SK-N-SH (cell line): ENCODE results near the gene RAD51B. TPM values are rescaled to one million over a fixed set of nuclear protein-coding genes. Genes with fewer than 3 reads are reported as not detected.

Experiments used
- CTCF ChIA-PET: fragments of 300-600, 350-600 bp; formaldehyde crosslinking; extraction: SDS; loops from one replicate; lab custom pipeline; 2021; lab: Yijun Ruan, JAX
- POLR2A ChIA-PET: fragments of 350-600 bp; sonication (Branson Sonifier 250); formaldehyde crosslinking; extraction: SDS; loops from one replicate; lab custom pipeline; 2020; ENCODE audit warnings: antibody characterized with exemption, inconsistent platforms; lab: Yijun Ruan, JAX
- DNase-seq: peaks from one replicate; pipeline ENCODE4 v3.0.0; 2012
- H2AFZ ChIP-seq: fragments of 200-600 bp; sonication (generic); 2 replicates; pipeline ENCODE4 v1.8.1; 2016; ENCODE audit warnings: antibody characterized with exemption, mild to moderate bottlenecking, low read depth
- H3F3A ChIP-seq: fragments of 200-600 bp; sonication (generic); replicated peaks from 2 replicates; pipeline ENCODE3; 2016; ENCODE audit warnings: antibody characterized with exemption, mild to moderate bottlenecking; ENCODE audit not compliant: insufficient read depth
- H3K27ac ChIP-seq, 2 experiments: fragments of 200-500 bp in 1 of 2; fragments of 200-600 bp in 1 of 2; sonication (Bioruptor generic) in 1 of 2; sonication (generic), shearing (Covaris generic) in 1 of 2; 2 replicates each; pipeline versions ENCODE4 v1.5.1 to v1.6.1; 2014 to 2016; ENCODE audit warnings: low read depth in 2 of 2, inconsistent platforms in 1 of 2, low read length in 1 of 2, mild to moderate bottlenecking in 1 of 2, mixed read lengths in 1 of 2
- H3K27me3 ChIP-seq: fragments of 200-600 bp; sonication (generic), shearing (Covaris generic); 2 replicates; pipeline ENCODE4 v1.6.1; 2016; ENCODE audit warnings: mixed run types; ENCODE audit not compliant: insufficient read depth
- H3K36me3 ChIP-seq, 2 experiments: fragments of 200-500 bp in 1 of 2; fragments of 200-600 bp in 1 of 2; sonication (Bioruptor generic) in 1 of 2; sonication (generic) in 1 of 2; replicated peaks in 1 of 2; 2 replicates each; pipeline versions ENCODE3 to v1.5.1; 2014 to 2016; ENCODE audit warnings: low read length in 1 of 2, mild to moderate bottlenecking in 1 of 2; ENCODE audit not compliant: insufficient read depth in 2 of 2, control insufficient read depth in 1 of 2
- H3K4me1 ChIP-seq, 2 experiments: fragments of 200-500 bp in 1 of 2; fragments of 200-600 bp in 1 of 2; sonication (Bioruptor generic) in 1 of 2; sonication (generic), shearing (Covaris generic) in 1 of 2; 2 replicates each; pipeline versions ENCODE4 v1.5.1 to v1.6.1; 2014 to 2016; ENCODE audit warnings: low read depth in 1 of 2, low read length in 1 of 2, mixed run types in 1 of 2; ENCODE audit not compliant: insufficient read depth in 2 of 2, control insufficient read depth in 1 of 2
- H3K4me2 ChIP-seq: fragments of 200-600 bp; sonication (generic), shearing (Covaris generic); 2 replicates; pipeline ENCODE4 v1.6.1; 2017; ENCODE audit warnings: mixed run types
- H3K4me3 ChIP-seq, 2 experiments: fragments of 200-500 bp in 1 of 2; fragments of 200-600 bp in 1 of 2; sonication (Bioruptor generic) in 1 of 2; sonication (generic), shearing (Covaris generic) in 1 of 2; 2 replicates each; pipeline versions ENCODE4 v1.5.1 to v1.8.1; 2014 to 2016; ENCODE audit warnings: low read depth in 2 of 2, inconsistent platforms in 1 of 2, low read length in 1 of 2, mild to moderate bottlenecking in 1 of 2, mixed read lengths in 1 of 2, moderate library complexity in 1 of 2
- H3K79me2 ChIP-seq: fragments of 200-600 bp; sonication (generic); 2 replicates; pipeline ENCODE4 v1.8.1; 2017; ENCODE audit warnings: mild to moderate bottlenecking; ENCODE audit not compliant: insufficient read depth
- H3K9ac ChIP-seq: fragments of 200-600 bp; sonication (generic); 2 replicates; pipeline ENCODE4 v1.6.1; 2017; ENCODE audit warnings: mixed run types
- H3K9me2 ChIP-seq: fragments of 200-600 bp; sonication (generic); 2 replicates; pipeline ENCODE4 v1.6.1; 2017; ENCODE audit warnings: mixed run types
- H3K9me3 ChIP-seq: fragments of 200-600 bp; sonication (generic); 2 replicates; pipeline ENCODE4 v1.6.1; 2017; ENCODE audit warnings: mixed run types, mild to moderate bottlenecking, moderate library complexity
- H4K20me1 ChIP-seq: fragments of 200-600 bp; sonication (generic); 2 replicates; pipeline ENCODE4 v1.6.1; 2017; ENCODE audit warnings: mild to moderate bottlenecking, mixed run types; ENCODE audit not compliant: insufficient read depth
- CHD2 ChIP-seq: fragments of 150-350 bp; IDR thresholded peaks from 2 replicates; pipeline ENCODE4 v1.6.1; 2018; ENCODE audit warnings: low read length; ENCODE audit not compliant: partially characterized antibody
- EP300 ChIP-seq, 2 experiments: IDR thresholded peaks; 2 replicates each; pipeline versions ENCODE4 v1.4.0 to v1.6.1; 2012; ENCODE audit warnings: borderline replicate concordance in 1 of 2, low read depth in 1 of 2, low read length in 1 of 2
- FOSL2 ChIP-seq: IDR thresholded peaks from 2 replicates; pipeline ENCODE4 v1.4.0; 2012; ENCODE audit warnings: low read depth, mild to moderate bottlenecking, moderate library complexity, borderline replicate concordance
- FOXJ3 ChIP-seq: sonication (generic); formaldehyde crosslinking; IDR thresholded peaks from 2 replicates; pipeline ENCODE4 v1.5.1; 2020; ENCODE audit warnings: mild to moderate bottlenecking, missing genetic modification reagents
- GABPA ChIP-seq: IDR thresholded peaks from 2 replicates; pipeline ENCODE4 v1.4.0; 2012; ENCODE audit warnings: low read depth, mild to moderate bottlenecking
- JUND ChIP-seq: IDR thresholded peaks from 2 replicates; pipeline ENCODE4 v1.4.0; 2012
- POLR2AphosphoS5 ChIP-seq: IDR thresholded peaks from 2 replicates; pipeline ENCODE4 v1.6.1; 2012; ENCODE audit warnings: low read depth, low read length
- RFX5 ChIP-seq: IDR thresholded peaks from 2 replicates; pipeline ENCODE4 v1.6.1; 2012; ENCODE audit warnings: mild to moderate bottlenecking, improper control_type of control experiment, low read length
- RXRA ChIP-seq: IDR thresholded peaks from 2 replicates; pipeline ENCODE4 v1.4.0; 2012; ENCODE audit warnings: low read depth, mild to moderate bottlenecking, borderline replicate concordance
- SIN3A ChIP-seq: IDR thresholded peaks from 2 replicates; pipeline ENCODE4 v1.6.1; 2012; ENCODE audit warnings: low read depth, mild to moderate bottlenecking, low read length, moderate library complexity, borderline replicate concordance
- TAF1 ChIP-seq: IDR thresholded peaks from 2 replicates; pipeline ENCODE4 v1.6.1; 2012; ENCODE audit warnings: low read depth, mild to moderate bottlenecking, low read length, moderate library complexity, borderline replicate concordance
- TCF12 ChIP-seq: IDR thresholded peaks from 2 replicates; pipeline ENCODE4 v1.4.0; 2012
- TEAD4 ChIP-seq: IDR thresholded peaks from 2 replicates; pipeline ENCODE4 v1.4.0; 2012; ENCODE audit warnings: mild to moderate bottlenecking, borderline replicate concordance; ENCODE audit not compliant: insufficient read depth
- WGBS: methylation state at CpG from one replicate; pipeline ENCODE4 v1.1.6; 2017; ENCODE audit warnings: low lambda C conversion rate; 5-methylcytosine and 5-hydroxymethylcytosine counted together
- polyA plus RNA-seq, 3 experiments: library from polyadenylated mRNA; depleted of rRNA; stranded (reverse); fragments of >200 nt; gene quantifications; 2 replicates each; pipeline ENCODE4 v1.2.3, GENCODE V29; 2012
- TF ChIP-seq, protein P1 (sequence below): IDR thresholded peaks from 2 replicates; pipeline ENCODE4 v1.6.1; 2012; ENCODE audit warnings: mild to moderate bottlenecking, low read depth, low read length, moderate library complexity
- TF ChIP-seq, protein P2 (sequence below): IDR thresholded peaks from 2 replicates; pipeline ENCODE4 v1.4.0; 2012; ENCODE audit warnings: low read depth
- TF ChIP-seq, protein P3 (sequence below): IDR thresholded peaks from 2 replicates; pipeline ENCODE4; 2012
- TF ChIP-seq, protein P4 (sequence below): IDR thresholded peaks from 2 replicates; pipeline ENCODE4 v1.4.0; 2012; ENCODE audit warnings: low read depth, borderline replicate concordance

Gene RAD51B
- polyA plus RNA-seq, 1 of the 3 experiments (the other 2 are of a cell fraction) = 6.0 TPM

DNA sequence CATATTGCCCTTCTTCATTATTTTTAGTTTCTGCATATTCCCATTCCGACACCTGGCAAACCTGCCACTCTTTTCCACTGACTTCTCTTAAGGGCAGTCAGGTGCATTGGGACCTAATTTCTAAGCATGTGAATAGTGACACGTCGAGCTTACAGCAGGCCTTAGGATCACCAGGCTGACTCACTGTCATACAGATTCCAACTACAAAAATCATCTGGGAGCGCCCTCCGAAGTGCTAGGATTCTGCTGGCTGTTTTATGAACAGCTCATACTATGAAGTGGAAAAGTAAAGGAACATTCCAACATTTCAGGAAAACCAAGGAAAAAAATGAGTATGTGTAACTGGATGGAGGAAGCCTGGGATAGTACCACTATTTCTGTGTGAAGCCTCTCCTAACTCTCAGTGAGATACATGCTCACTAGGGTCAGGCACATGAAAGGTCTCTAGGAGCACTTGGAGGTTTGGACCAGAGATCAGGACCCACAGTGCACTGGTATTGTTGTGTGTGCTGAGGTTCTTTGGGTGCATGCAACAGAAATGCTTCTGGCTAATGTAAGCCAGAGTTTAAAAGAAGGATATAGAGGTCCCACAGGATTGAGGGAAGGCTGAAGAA, 715.9 kb downstream of the RAD51B start:
- DNase-seq = no peak
- POLR2A ChIA-PET = no interaction called here
- Histone ChIP-seq H3K36me3 (no peaks in the 10 kb centered on the region), H3K4me3 (no peak overlapping the region), H3K9me3 (peaks cover 15% of the 10 kb centered on the region), H4K20me1 (no peaks in the 10 kb centered on the region), H2AFZ (no peak overlapping the region; the same call in 1 of the 2 replicates), H3K9me2 (no peaks in the 10 kb centered on the region), H3K27me3 (no peaks in the 10 kb centered on the region), H3K27ac (peak overlapping the region in 1 of 2 experiments; percentile 62; a peak in 2 of 4 replicates), H3K79me2 (no peaks in the 10 kb centered on the region), H3F3A (peaks cover 8% of the 10 kb centered on the region), H3K9ac (0 out of 2 replicates have a peak overlapping the region, but pooled peaks have one; percentile 13), H3K4me2 (no peak overlapping the region; the same call in 1 of the 2 replicates)
- CTCF ChIA-PET = no interaction called here
- whole genome bisulfite sequencing = 55% methylated on average over 5 of the region's 5 CpGs
- TF ChIP-seq, protein P1, sequence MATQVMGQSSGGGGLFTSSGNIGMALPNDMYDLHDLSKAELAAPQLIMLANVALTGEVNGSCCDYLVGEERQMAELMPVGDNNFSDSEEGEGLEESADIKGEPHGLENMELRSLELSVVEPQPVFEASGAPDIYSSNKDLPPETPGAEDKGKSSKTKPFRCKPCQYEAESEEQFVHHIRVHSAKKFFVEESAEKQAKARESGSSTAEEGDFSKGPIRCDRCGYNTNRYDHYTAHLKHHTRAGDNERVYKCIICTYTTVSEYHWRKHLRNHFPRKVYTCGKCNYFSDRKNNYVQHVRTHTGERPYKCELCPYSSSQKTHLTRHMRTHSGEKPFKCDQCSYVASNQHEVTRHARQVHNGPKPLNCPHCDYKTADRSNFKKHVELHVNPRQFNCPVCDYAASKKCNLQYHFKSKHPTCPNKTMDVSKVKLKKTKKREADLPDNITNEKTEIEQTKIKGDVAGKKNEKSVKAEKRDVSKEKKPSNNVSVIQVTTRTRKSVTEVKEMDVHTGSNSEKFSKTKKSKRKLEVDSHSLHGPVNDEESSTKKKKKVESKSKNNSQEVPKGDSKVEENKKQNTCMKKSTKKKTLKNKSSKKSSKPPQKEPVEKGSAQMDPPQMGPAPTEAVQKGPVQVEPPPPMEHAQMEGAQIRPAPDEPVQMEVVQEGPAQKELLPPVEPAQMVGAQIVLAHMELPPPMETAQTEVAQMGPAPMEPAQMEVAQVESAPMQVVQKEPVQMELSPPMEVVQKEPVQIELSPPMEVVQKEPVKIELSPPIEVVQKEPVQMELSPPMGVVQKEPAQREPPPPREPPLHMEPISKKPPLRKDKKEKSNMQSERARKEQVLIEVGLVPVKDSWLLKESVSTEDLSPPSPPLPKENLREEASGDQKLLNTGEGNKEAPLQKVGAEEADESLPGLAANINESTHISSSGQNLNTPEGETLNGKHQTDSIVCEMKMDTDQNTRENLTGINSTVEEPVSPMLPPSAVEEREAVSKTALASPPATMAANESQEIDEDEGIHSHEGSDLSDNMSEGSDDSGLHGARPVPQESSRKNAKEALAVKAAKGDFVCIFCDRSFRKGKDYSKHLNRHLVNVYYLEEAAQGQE = 0 out of 2 replicates have a peak, but pooled peaks have one; percentile 29
- TF ChIP-seq RFX5 = no peak
- TF ChIP-seq, protein P2, sequence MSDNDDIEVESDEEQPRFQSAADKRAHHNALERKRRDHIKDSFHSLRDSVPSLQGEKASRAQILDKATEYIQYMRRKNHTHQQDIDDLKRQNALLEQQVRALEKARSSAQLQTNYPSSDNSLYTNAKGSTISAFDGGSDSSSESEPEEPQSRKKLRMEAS = peak; percentile 24; the same call in 1 of the 2 replicates
- TF ChIP-seq JUND = peak; percentile 52; the same call in 1 of the 2 replicates
- TF ChIP-seq TEAD4 = peak; percentile 38; the same call in 1 of the 2 replicates
- peak; percentile 81 for TF ChIP-seq FOSL2
- no peak for TF ChIP-seq POLR2AphosphoS5
- TF ChIP-seq RXRA = 0 out of 2 replicates have a peak, but pooled peaks have one; percentile 22
- peak; percentile 36; the same call in 1 of the 2 replicates for TF ChIP-seq TCF12
- TF ChIP-seq EP300 (IDR thresholded peaks at IDR 0.05; ENCODE audit: borderline replicate concordance in 1 of 2, low read depth in 1 of 2, low read length in 1 of 2) = peak in 1 of 2 experiments; percentile 20; a peak in 1 of 4 replicates
- TF ChIP-seq, all 33 proteins: peak for 8
- H3K4me1 ChIP-seq = peaks cover 2 to 7% of the 10 kb centered on the region in 2 experiments; a peak in 1 of 4 replicates

DNA sequence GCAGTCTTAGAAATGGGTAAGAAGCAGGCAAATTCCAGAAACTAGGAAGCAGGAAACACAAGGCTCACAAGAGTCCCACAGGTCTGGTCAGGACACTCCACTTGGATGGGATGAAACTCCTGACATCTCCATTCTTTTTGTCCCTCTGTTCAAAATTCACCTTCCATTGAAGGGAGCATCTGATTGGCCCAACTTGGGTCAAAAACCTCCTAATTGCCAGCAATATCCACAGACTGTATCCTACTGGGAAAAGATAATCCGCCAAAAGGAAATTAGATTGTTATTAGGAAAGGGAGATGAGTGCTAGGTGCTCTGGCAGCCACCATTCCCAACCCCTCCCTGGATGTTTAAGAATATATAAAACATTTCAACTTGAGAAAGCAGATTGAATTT, 716.4 kb downstream of the RAD51B start:
- ChIA-PET POLR2A (no interaction called here), CTCF (no interaction called here)
- no peaks in the 10 kb centered on the region for H3K27me3 ChIP-seq
- WGBS = 95% methylated on average over 1 of the region's 1 CpG
- no peaks in the 10 kb centered on the region for H3K9me2 ChIP-seq
- H3K79me2 ChIP-seq = no peaks in the 10 kb centered on the region
- H2AFZ ChIP-seq = no peak overlapping the region; the same call in 1 of the 2 replicates
- H3K4me3 ChIP-seq = no peak overlapping the region
- peak overlapping the region in 1 of 2 experiments; percentile 62; a peak in 2 of 4 replicates for H3K27ac ChIP-seq
- peaks cover 3 to 8% of the 10 kb centered on the region in 2 experiments; a peak in 1 of 4 replicates for H3K4me1 ChIP-seq
- no peak overlapping the region; the same call in 1 of the 2 replicates for H3K4me2 ChIP-seq
- H4K20me1 ChIP-seq = no peaks in the 10 kb centered on the region
- peaks cover 10% of the 10 kb centered on the region; the same call in 1 of the 2 replicates for H3K9me3 ChIP-seq
- H3F3A ChIP-seq = peaks cover 8% of the 10 kb centered on the region
- 0 out of 2 replicates have a peak overlapping the region, but pooled peaks have one; percentile 13 for H3K9ac ChIP-seq
- no peak for DNase-seq
- no peaks in the 10 kb centered on the region for H3K36me3 ChIP-seq
- TF ChIP-seq, protein P3, sequence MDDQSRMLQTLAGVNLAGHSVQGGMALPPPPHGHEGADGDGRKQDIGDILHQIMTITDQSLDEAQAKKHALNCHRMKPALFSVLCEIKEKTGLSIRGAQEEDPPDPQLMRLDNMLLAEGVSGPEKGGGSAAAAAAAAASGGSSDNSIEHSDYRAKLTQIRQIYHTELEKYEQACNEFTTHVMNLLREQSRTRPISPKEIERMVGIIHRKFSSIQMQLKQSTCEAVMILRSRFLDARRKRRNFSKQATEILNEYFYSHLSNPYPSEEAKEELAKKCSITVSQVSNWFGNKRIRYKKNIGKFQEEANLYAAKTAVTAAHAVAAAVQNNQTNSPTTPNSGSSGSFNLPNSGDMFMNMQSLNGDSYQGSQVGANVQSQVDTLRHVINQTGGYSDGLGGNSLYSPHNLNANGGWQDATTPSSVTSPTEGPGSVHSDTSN = no peak
- TF ChIP-seq FOXJ3 = no peak
- TF ChIP-seq, protein P2 = no peak
- no peak for TF ChIP-seq GABPA
- TF ChIP-seq, protein P4, sequence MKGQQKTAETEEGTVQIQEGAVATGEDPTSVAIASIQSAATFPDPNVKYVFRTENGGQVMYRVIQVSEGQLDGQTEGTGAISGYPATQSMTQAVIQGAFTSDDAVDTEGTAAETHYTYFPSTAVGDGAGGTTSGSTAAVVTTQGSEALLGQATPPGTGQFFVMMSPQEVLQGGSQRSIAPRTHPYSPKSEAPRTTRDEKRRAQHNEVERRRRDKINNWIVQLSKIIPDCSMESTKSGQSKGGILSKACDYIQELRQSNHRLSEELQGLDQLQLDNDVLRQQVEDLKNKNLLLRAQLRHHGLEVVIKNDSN = no peak
- TF ChIP-seq SIN3A = no peak
- TF ChIP-seq TAF1 = no peak
- TF ChIP-seq CHD2 = no peak
- TF ChIP-seq JUND = no peak
